HG02884 (cell line): Measurements from ENCODE around the gene ADAMTSL3.

Experiments used
- ATAC-seq: cut with Tn5 transposase; IDR thresholded peaks from one replicate; pipeline ENCODE4 v1.9.1; 2021; ENCODE audit warnings: mild to moderate bottlenecking, moderate library complexity; ENCODE audit not compliant: unreplicated experiment

The ADAMTSL3 gene

GRCh38 chr15:83914906-83915305 lies 261.0 kb downstream of the ADAMTSL3 start:
- ATAC-seq: no peak

GRCh38 chr15:83917432-83917831 lies 263.5 kb downstream of the ADAMTSL3 start:
- ATAC-seq: no peak

- no peak for ATAC-seq
Measured at GRCh38 chr15:83918011-83918410, 264.1 kb downstream of the ADAMTSL3 start.

GRCh38 chr15:83919319-83919830 lies 265.5 kb downstream of the ADAMTSL3 start:
- peak; percentile 68 for ATAC-seq

GRCh38 chr15:83919978-83920510 lies 266.1 kb downstream of the ADAMTSL3 start:
- no peak for ATAC-seq

GRCh38 chr15:83922649-83923294 lies 268.8 kb downstream of the ADAMTSL3 start:
- no peak for ATAC-seq

GRCh38 chr15:83926116-83926515 lies 272.2 kb downstream of the ADAMTSL3 start:
- no peak for ATAC-seq

GRCh38 chr15:83927704-83928391 lies 273.9 kb downstream of the ADAMTSL3 start:
- ATAC-seq: peak; percentile 43

GRCh38 chr15:83928392-83928734 lies 274.4 kb downstream of the ADAMTSL3 start:
- ATAC-seq: peak; percentile 57

- peak; percentile 45 for ATAC-seq
Measured at GRCh38 chr15:83928878-83929418, 275.0 kb downstream of the ADAMTSL3 start.

- ATAC-seq: no peak
Measured at GRCh38 chr15:83929619-83930018, 275.7 kb downstream of the ADAMTSL3 start.

GRCh38 chr15:83930392-83931212 lies 276.7 kb downstream of the ADAMTSL3 start:
- ATAC-seq: no peak

GRCh38 chr15:83935774-83936173 lies 281.9 kb downstream of the ADAMTSL3 start:
- no peak for ATAC-seq

GRCh38 chr15:83940136-83940535 lies 286.2 kb downstream of the ADAMTSL3 start:
- no peak for ATAC-seq

- no peak for ATAC-seq
Measured at GRCh38 chr15:83943043-83943442, 289.1 kb downstream of the ADAMTSL3 start.

GRCh38 chr15:83943849-83944404 lies 290.0 kb downstream of the ADAMTSL3 start:
- ATAC-seq: no peak

- ATAC-seq: no peak
Measured at GRCh38 chr15:83947156-83947555, 293.2 kb downstream of the ADAMTSL3 start.

GRCh38 chr15:83954506-83954905 lies 300.6 kb downstream of the ADAMTSL3 start:
- no peak for ATAC-seq

- ATAC-seq: peak; percentile 95
Measured at GRCh38 chr15:83955806-83956265, 301.9 kb downstream of the ADAMTSL3 start.

- no peak for ATAC-seq
Measured at GRCh38 chr15:83956887-83957286, 303.0 kb downstream of the ADAMTSL3 start.

GRCh38 chr15:83959477-83959876 lies 305.6 kb downstream of the ADAMTSL3 start:
- no peak for ATAC-seq
